ENCODE measurements around the gene FAF2.

The FAF2 gene

GRCh38 chr5:176444742-176445141, 3.4 kb upstream of the FAF2 start:
- H3K27me3 ChIP-seq (ENCODE audit: insufficient read depth, low read length), result no peaks in the 10 kb centered on the region
- peaks cover 15% of the 10 kb centered on the region for H3K79me2 ChIP-seq (ENCODE audit: insufficient read depth, low read length)
- no peak overlapping the region for H3K27ac ChIP-seq (ENCODE audit: low read depth, low read length, poor library complexity, severe bottlenecking)
- no peak for TF ChIP-seq EZH2 (IDR thresholded peaks at IDR 0.05; ENCODE audit: borderline replicate concordance, low read length)
- no peaks in the 10 kb centered on the region for H3K9me3 ChIP-seq (ENCODE audit: low read length)
- H4K20me1 ChIP-seq (ENCODE audit: insufficient read depth, low read length), result no peaks in the 10 kb centered on the region
- H3K4me1 ChIP-seq (ENCODE audit: insufficient read depth, low read length, severe bottlenecking), result peaks cover 37% of the 10 kb centered on the region
- H2AFZ ChIP-seq (ENCODE audit: low read length), result no peak overlapping the region
- H3K9ac ChIP-seq (ENCODE audit: low read length), result no peak overlapping the region
- H3K4me3 ChIP-seq (ENCODE audit: low read depth, low read length, poor library complexity, severe bottlenecking), result no peak overlapping the region
- H3K36me3 ChIP-seq (ENCODE audit: insufficient read depth, low read length), result no peaks in the 10 kb centered on the region; the same call in 1 of the 2 replicates
- no peaks in the 10 kb centered on the region for H3K9me2 ChIP-seq (ENCODE audit: low read depth, low read length)
- no peaks in the 10 kb centered on the region for H3F3A ChIP-seq (ENCODE audit: insufficient read depth, low read length)
- H3K4me2 ChIP-seq (ENCODE audit: low read length), result no peak overlapping the region

GRCh38 chr5:176446028-176446665, 2.0 kb upstream of the FAF2 start:
- H3K27me3 ChIP-seq (ENCODE audit: insufficient read depth, low read length), result no peaks in the 10 kb centered on the region
- H2AFZ ChIP-seq (ENCODE audit: low read length), result no peak overlapping the region
- H4K20me1 ChIP-seq (ENCODE audit: insufficient read depth, low read length), result no peaks in the 10 kb centered on the region
- peaks cover 27% of the 10 kb centered on the region for H3K79me2 ChIP-seq (ENCODE audit: insufficient read depth, low read length)
- H3K9me3 ChIP-seq (ENCODE audit: low read length), result no peaks in the 10 kb centered on the region
- H3K4me2 ChIP-seq (ENCODE audit: low read length), result no peak overlapping the region
- H3K4me3 ChIP-seq (ENCODE audit: low read depth, low read length, poor library complexity, severe bottlenecking), result no peak overlapping the region
- no peaks in the 10 kb centered on the region; the same call in 1 of the 2 replicates for H3K36me3 ChIP-seq (ENCODE audit: insufficient read depth, low read length)
- H3K9me2 ChIP-seq (ENCODE audit: low read depth, low read length), result no peaks in the 10 kb centered on the region
- TF ChIP-seq EZH2 (IDR thresholded peaks at IDR 0.05; ENCODE audit: borderline replicate concordance, low read length), result no peak
- no peak for TF ChIP-seq CTCF (IDR thresholded peaks at IDR 0.05; ENCODE audit: low read length)
- peaks cover 34% of the 10 kb centered on the region for H3K4me1 ChIP-seq (ENCODE audit: insufficient read depth, low read length, severe bottlenecking)
- H3K9ac ChIP-seq (ENCODE audit: low read length), result no peak overlapping the region
- H3K27ac ChIP-seq (ENCODE audit: low read depth, low read length, poor library complexity, severe bottlenecking), result no peak overlapping the region
- no peaks in the 10 kb centered on the region for H3F3A ChIP-seq (ENCODE audit: insufficient read depth, low read length)

GRCh38 chr5:176446884-176447590, 1.1 kb upstream of the FAF2 start:
- Histone ChIP-seq H3K9me3 (ENCODE audit: low read length) (no peaks in the 10 kb centered on the region), H3K4me1 (ENCODE audit: insufficient read depth, low read length, severe bottlenecking) (peaks cover 25% of the 10 kb centered on the region), H3K4me2 (ENCODE audit: low read length) (peak overlapping the region; percentile 88), H3K79me2 (ENCODE audit: insufficient read depth, low read length) (peaks cover 28% of the 10 kb centered on the region), H3K4me3 (ENCODE audit: low read depth, low read length, poor library complexity, severe bottlenecking) (peak overlapping the region; percentile 99), H3F3A (ENCODE audit: insufficient read depth, low read length) (no peaks in the 10 kb centered on the region), H3K27ac (ENCODE audit: low read depth, low read length, poor library complexity, severe bottlenecking) (no peak overlapping the region), H3K36me3 (ENCODE audit: insufficient read depth, low read length) (no peaks in the 10 kb centered on the region; the same call in 1 of the 2 replicates), H3K9ac (ENCODE audit: low read length) (peak overlapping the region; percentile 80), H3K9me2 (ENCODE audit: low read depth, low read length) (no peaks in the 10 kb centered on the region), H3K27me3 (ENCODE audit: insufficient read depth, low read length) (no peaks in the 10 kb centered on the region), H4K20me1 (ENCODE audit: insufficient read depth, low read length) (no peaks in the 10 kb centered on the region), H2AFZ (ENCODE audit: low read length) (0 out of 2 replicates have a peak overlapping the region, but pooled peaks have one; percentile 43)
- no peak for TF ChIP-seq CTCF (IDR thresholded peaks at IDR 0.05; ENCODE audit: low read length)
- no peak for TF ChIP-seq EZH2 (IDR thresholded peaks at IDR 0.05; ENCODE audit: borderline replicate concordance, low read length)

All from OCI-LY1 (cell line).